ENCODE measurements around the gene SEC31A.
"Not testable (repeated sequence)": the region's sequence is repeated elsewhere in the genome, so short reads cannot be mapped to it uniquely, and the experiment has no call there.

- TF ChIP-seq CTCF, POLR2A (IDR thresholded peaks at IDR 0.05): not testable (repeated sequence)
These were observed 74.1 kb downstream of the SEC31A start for GRCh38 chr4:82816874-82817273.

Data from uterus (tissue), 2 donors.